Measurements from ENCODE around the gene SLC39A13.

The SLC39A13 gene

GRCh38 chr11:47442514-47442913 lies 34.1 kb downstream of the SLC39A13 start:
- H3K4me3 ChIP-seq (replicated peaks in 1 of 2; ENCODE audit: low read depth in 2 of 2, low read length in 2 of 2) = no peak overlapping the region
- no peak for DNase-seq (ENCODE audit: low read depth in 2 of 2)
- no peak for TF ChIP-seq CTCF (IDR thresholded peaks at IDR 0.05; ENCODE audit: low read depth, low read length)

- DNase-seq (ENCODE audit: low read depth in 2 of 2) = no peak
- TF ChIP-seq CTCF (IDR thresholded peaks at IDR 0.05; ENCODE audit: low read depth, low read length) = no peak
- H3K4me3 ChIP-seq (replicated peaks in 1 of 2; ENCODE audit: low read depth in 2 of 2, low read length in 2 of 2) = no peak overlapping the region
Measured at GRCh38 chr11:47443028-47443700, 34.8 kb downstream of the SLC39A13 start.

- TF ChIP-seq CTCF (IDR thresholded peaks at IDR 0.05; ENCODE audit: low read depth, low read length) = no peak
- H3K4me3 ChIP-seq (replicated peaks in 1 of 2; ENCODE audit: low read depth in 2 of 2, low read length in 2 of 2) = no peak overlapping the region
- DNase-seq (ENCODE audit: low read depth in 2 of 2) = no peak
Measured at GRCh38 chr11:47443817-47444216, 35.4 kb downstream of the SLC39A13 start.

GRCh38 chr11:47445840-47446239 lies 37.5 kb downstream of the SLC39A13 start:
- no peak overlapping the region for H3K4me3 ChIP-seq (replicated peaks in 1 of 2; ENCODE audit: low read depth in 2 of 2, low read length in 2 of 2)
- DNase-seq (ENCODE audit: low read depth in 2 of 2) = no peak
- TF ChIP-seq CTCF (IDR thresholded peaks at IDR 0.05; ENCODE audit: low read depth, low read length) = no peak

GRCh38 chr11:47446833-47447232 lies 38.4 kb downstream of the SLC39A13 start:
- no peak for DNase-seq (ENCODE audit: low read depth in 2 of 2)
- H3K4me3 ChIP-seq (replicated peaks in 1 of 2; ENCODE audit: low read depth in 2 of 2, low read length in 2 of 2) = no peak overlapping the region
- TF ChIP-seq CTCF (IDR thresholded peaks at IDR 0.05; ENCODE audit: low read depth, low read length) = no peak

GRCh38 chr11:47447906-47448305 lies 39.5 kb downstream of the SLC39A13 start:
- TF ChIP-seq CTCF (IDR thresholded peaks at IDR 0.05; ENCODE audit: low read depth, low read length) = no peak
- H3K4me3 ChIP-seq (replicated peaks in 1 of 2; ENCODE audit: low read depth in 2 of 2, low read length in 2 of 2) = no peak overlapping the region
- DNase-seq (ENCODE audit: low read depth in 2 of 2) = no peak

All from cardiac fibroblast (primary cell).